ENCODE results near the gene RRAGC.

DNA sequence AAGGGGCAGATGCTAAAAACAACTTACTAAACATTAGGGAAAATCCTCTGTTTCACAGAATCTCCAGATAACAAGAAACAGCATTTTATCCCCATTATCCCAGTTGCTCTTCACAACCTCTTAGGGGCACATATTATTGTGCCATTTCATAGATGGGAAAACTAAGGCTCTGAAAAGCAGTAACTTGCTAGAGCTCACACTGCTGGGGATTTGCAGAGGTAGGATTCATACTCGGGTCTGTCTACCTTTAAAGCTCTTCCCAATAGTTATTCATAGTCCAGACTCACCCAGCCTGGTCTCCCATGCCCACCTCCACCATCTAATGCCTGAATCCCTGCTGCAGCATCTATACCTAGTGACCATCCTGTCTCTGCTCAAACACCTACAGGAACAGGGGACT is 67.7 kb downstream of the RRAGC start:
- TF ChIP-seq, protein P1, sequence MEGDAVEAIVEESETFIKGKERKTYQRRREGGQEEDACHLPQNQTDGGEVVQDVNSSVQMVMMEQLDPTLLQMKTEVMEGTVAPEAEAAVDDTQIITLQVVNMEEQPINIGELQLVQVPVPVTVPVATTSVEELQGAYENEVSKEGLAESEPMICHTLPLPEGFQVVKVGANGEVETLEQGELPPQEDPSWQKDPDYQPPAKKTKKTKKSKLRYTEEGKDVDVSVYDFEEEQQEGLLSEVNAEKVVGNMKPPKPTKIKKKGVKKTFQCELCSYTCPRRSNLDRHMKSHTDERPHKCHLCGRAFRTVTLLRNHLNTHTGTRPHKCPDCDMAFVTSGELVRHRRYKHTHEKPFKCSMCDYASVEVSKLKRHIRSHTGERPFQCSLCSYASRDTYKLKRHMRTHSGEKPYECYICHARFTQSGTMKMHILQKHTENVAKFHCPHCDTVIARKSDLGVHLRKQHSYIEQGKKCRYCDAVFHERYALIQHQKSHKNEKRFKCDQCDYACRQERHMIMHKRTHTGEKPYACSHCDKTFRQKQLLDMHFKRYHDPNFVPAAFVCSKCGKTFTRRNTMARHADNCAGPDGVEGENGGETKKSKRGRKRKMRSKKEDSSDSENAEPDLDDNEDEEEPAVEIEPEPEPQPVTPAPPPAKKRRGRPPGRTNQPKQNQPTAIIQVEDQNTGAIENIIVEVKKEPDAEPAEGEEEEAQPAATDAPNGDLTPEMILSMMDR (IDR thresholded peaks at IDR 0.05): no peak
- TF ChIP-seq POLR2AphosphoS5 (IDR thresholded peaks at IDR 0.05): no peak

Data from sigmoid colon (tissue), 4 donors.